HG03558 (cell line): ENCODE results near the gene TFF2.

Experiments used
- ATAC-seq: cut with Tn5 transposase; IDR thresholded peaks from one replicate; pipeline ENCODE4 v1.9.1; 2021; ENCODE audit warnings: moderate number of reproducible peaks; ENCODE audit not compliant: unreplicated experiment; ENCODE audit errors: extremely low read depth

TFF2 gene

GRCh38 chr21:42330380-42331371, 20.1 kb downstream of the TFF2 start:
- ATAC-seq, result no peak

GRCh38 chr21:42324896-42325295, 25.9 kb downstream of the TFF2 start:
- ATAC-seq, result no peak

- ATAC-seq, result no peak
Measured at GRCh38 chr21:42321845-42322244, 28.9 kb downstream of the TFF2 start.

GRCh38 chr21:42321231-42321630, 29.6 kb downstream of the TFF2 start:
- no peak for ATAC-seq

- ATAC-seq, result no peak
Measured at GRCh38 chr21:42320791-42321190, 30.0 kb downstream of the TFF2 start.

- no peak for ATAC-seq
Measured at GRCh38 chr21:42319851-42320572, 30.8 kb downstream of the TFF2 start.

- ATAC-seq, result no peak
Measured at GRCh38 chr21:42319376-42319775, 31.4 kb downstream of the TFF2 start.

- ATAC-seq, result no peak
Measured at GRCh38 chr21:42317826-42318746, 32.7 kb downstream of the TFF2 start.

- ATAC-seq, result no peak
Measured at GRCh38 chr21:42317341-42317741, 33.5 kb downstream of the TFF2 start.

- no peak for ATAC-seq
Measured at GRCh38 chr21:42316891-42317290, 33.9 kb downstream of the TFF2 start.

GRCh38 chr21:42315296-42315891, 35.4 kb downstream of the TFF2 start, which contains the start of gene TFF3:
Gene TFF3 (minus strand): TSS chr21:42315409. CDS start chr21:42315374, 35 bp downstream.
- ATAC-seq, result no peak

- no peak for ATAC-seq
Measured at GRCh38 chr21:42314616-42315295, 36.0 kb downstream of the TFF2 start.

- no peak for ATAC-seq
Measured at GRCh38 chr21:42313501-42313969, 37.3 kb downstream of the TFF2 start.

GRCh38 chr21:42312626-42313104, 38.1 kb downstream of the TFF2 start:
- ATAC-seq, result no peak

- no peak for ATAC-seq
Measured at GRCh38 chr21:42311816-42312625, 38.8 kb downstream of the TFF2 start.

- no peak for ATAC-seq
Measured at GRCh38 chr21:42311160-42311559, 39.6 kb downstream of the TFF2 start.

- ATAC-seq, result no peak
Measured at GRCh38 chr21:42310411-42311001, 40.3 kb downstream of the TFF2 start.

GRCh38 chr21:42309753-42310213, 41.0 kb downstream of the TFF2 start:
- ATAC-seq, result no peak
